GM19467 (cell line): ENCODE data around the gene WFIKKN1.

Experiments used
- ATAC-seq: cut with Tn5 transposase; IDR thresholded peaks from one replicate; pipeline ENCODE4 v1.9.1; 2021; ENCODE audit warnings: mild to moderate bottlenecking, moderate library complexity; ENCODE audit not compliant: unreplicated experiment

WFIKKN1 gene

DNA sequence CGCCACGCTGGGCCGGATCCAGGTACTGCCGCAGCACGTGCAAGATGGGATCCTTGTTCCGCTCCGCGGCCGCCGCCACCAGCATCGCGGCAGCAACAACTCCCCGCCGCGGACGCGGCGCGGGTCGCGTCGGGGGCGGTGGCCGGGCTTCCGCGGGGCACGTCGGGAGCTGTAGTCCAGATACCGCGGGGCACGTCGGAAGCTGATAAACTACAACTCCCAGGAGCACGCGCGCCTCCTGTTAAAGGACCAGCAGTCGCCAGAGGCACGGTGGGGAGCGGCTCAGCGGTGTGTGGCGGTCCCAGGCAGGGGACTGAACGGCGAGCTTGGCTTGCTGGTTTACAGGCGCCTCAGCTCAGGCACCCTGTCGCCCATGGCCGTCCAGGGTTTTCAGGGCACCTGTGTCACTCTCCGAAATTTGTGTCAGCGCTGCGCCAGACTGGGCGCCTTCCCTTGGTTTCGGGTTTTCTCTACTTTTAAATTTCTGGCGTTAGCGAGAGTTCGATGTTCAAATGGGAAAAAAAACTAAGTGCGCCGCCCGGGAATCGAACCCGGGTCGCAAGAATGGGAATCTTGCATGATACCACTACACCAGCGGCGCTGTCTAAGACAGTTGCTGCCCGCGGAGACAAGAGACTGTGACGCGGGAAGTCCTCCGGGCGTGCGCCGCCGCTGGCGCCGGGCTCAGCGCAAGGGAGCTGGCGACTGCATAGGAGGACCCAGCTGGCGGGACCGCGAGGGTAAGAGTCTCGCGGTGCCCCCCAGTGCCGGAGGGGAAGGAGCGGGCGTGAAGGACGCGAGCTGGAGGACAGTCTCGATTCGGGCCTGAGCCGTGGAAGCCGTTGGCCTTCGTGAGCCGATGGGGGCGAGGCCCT, 5.7 kb downstream of the WFIKKN1 start, which contains the start of gene METTL26:
METTL26 (minus strand) TSS at position 100 of the 875 bp plus-strand sequence; CDS start at position 85, 15 bp downstream.
- ATAC-seq: peak; percentile 64

DNA sequence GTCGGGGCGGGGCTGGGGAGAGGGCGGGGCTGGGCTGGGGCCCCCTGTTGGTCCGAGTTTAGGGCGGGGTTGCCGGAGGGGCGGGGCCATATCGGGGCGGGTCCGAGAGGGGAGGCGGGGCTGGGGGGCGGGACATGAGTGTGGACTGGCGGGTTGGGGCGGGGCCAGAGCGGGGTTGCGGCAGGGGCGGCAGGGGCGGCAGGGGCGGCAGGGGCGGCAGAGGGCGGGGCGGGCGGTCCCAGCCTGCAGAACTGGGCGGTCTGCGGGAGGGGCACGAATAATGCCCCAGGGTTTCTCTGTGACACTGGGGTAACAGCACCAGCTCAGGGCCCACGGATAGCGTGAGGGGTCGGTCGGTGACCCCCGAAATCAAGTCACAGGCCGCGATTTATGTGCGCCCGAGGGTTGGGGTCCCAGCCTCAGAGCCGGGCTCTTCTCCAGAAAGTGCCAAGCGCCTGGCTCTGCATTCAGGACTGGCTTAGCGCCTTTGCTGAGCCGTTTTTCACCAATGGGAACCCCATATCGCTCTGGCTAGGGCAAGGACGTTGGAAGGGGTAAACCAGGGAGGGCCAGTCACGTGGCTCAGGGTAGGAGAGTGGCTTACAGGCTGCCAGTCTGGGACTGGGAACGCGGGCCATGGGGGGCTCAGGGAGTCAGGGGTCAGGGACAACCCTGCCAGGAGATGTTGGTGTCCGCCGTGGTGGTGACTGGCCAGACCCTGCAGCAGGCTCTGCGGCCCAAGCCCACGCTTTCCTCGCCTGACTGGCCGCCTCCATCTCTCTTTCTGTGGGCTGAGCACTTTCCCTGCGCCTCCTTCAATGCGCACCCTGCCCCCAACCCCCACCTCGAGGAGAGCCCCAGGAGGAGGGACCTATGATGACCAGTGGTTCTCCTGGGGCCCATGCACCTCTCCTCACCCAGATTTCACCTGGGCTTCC, 6.6 kb downstream of the WFIKKN1 start:
- no peak for ATAC-seq

DNA sequence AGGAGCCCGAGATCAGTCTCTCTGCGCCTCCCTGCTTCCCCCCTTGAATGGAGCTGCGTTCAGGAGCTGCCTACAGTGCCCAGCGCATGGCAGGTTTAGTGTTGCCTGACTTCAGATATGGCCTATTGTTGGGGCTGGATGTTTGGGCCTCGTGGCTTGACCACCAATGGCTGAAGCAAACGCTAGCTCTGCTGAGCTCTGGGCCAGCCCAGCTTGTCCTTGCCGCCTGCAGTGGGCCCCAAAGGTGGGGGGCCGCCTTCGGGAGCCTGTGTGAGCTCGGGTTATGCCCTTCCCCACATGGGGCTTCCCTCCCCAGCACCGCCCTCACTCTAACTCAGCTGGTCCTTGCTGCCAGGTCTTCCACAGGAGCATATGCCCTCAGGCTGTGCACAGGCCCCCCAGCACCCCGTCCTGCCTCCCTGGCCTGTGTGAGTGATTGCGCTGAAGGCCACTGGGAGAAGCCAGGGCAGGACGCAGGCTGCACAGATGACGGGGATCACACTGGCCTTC, 7.3 kb downstream of the WFIKKN1 start:
- ATAC-seq: no peak

DNA sequence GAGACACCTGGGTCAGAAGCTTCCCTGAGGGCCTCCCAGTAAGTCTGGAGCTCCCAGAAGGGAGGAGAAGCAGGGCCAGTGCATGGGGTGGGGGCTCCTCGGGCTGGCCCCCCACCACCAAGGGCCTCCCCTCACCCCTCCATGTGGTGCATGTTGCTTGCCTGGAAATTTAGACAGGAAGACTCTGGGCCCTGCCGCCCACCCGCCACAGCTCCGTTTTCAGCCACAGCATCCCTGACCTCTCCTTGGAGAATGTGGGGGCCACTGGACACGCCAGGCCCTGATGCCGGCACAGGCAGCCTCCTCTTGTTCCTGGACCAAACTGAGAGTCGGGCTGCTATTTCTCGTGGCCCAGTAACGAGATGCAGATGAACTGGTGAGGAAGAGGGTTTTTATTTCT, 8.1 kb downstream of the WFIKKN1 start:
- no peak for ATAC-seq

DNA sequence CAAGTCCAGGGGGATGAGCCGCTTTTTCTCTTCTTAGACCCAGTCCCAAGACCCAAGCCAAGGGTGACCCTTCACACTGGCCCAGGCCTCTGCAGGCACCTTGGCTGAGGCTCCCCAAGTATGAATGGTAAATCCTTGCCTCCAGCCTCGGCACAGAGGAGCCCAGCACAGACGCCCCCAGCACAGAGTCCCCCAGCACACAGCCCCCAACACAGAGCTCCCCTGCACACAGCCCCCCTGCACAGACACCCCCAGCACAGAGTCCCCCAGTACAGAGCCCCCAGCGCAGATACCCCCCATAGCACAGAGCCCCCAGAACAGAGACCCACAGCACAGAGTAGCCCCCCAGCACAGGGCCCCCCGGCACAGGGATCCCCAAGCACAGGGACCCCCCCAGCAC, 9.8 kb downstream of the WFIKKN1 start:
- no peak for ATAC-seq

DNA sequence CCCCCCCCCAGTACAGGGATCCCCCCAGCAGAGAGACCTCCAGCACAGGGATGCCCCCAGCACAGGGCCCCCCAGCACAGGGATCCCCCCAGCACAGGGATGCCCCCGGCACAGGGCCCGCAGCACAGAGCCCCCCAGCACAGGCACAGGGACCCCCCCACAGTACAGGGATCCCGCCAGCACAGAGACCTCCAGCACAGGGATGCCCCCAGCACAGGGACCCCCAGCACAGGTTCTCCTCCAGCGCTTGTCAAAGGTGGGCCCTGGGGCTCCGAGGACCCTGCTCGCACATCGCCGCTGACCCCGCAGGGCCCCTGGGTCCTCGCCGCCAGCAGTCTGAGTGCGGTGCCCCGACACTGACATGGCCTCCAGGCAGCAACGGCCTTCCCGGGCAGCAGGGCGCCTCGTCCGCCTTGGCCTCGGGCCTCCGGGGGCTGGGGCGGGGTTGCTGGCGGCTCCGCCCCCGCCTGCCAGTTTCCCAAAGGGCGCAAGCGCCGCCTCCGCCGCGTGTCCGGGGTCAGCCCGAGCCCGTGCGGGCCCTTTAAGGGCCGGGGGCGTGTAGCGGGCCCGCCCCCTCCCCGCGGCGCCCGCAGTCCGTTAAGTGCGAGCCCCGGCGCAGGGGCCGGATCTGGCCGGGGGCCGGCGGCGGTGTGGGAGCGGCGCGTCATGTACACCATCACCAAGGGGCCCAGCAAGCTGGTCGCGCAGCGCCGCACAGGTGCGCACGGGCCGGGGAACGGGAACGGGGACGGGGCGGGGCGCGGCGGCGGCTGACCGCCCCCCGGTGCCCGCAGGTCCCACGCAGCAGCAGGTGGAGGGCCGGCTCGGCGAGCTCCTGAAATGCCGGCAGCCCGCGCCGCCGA, 10.8 kb downstream of the WFIKKN1 start, which contains the start of gene MCRIP2:
MCRIP2 (plus strand) TSS at position 503 of the 863 bp plus-strand sequence; CDS start at position 667, 164 bp downstream.
- no peak for ATAC-seq

DNA sequence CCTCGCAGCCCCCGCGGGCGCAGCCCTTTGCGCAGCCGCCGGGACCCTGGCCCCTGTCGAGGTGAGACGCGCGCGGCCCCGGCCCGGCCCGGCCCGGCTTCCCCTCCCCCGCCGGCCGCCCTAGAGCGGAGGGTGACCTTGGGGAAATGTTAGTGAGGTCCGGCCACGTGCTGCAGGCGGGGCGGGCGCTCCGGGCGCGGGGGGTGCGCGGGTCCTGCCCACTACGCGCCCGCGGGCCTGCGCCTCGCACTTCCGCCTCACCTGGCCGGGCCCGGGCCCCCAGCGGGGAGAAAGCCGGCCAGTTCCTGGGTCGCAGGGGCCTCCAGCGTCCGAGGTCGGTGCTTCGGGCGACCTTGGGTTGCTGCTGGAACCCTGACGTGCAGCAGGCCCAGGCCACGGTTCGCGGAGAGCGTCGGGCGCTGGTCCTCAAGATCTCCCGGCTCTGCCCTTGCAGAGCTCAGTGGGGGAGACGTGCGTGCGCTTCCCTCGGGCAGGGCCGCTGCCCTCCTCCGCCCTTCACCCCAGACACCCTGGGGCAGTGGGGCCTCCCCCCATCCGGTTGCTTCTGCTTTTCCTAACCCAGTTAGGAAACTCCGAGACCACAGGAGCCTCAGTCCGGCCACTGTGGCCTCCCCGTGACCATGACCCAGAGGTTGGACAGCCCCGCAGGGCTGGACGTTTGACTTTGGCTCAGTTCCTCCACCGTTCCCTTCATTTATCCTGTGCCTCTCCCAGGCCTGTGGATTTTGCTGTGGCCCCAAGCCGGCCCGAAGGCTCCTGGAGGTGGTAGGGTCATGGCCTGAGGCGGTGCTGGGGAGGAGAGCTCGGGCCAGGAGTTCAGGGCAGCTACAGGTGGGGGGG, 11.6 kb downstream of the WFIKKN1 start:
- ATAC-seq: no peak

DNA sequence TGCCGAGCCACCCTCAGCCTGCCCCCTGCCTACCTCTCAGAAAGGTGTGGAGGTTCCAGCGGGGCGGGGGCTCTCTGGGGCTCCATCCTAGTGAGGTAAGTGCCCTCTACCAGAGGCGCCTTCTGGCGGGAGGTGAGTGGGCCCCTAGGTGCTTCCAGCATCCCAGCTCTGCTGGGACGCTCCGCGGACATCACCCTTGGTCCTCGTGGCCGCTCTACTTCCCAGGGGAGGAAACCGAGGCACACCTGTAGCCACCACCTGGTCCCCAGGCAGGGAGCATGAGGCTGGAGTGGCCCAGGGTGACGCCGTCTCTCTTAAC, 12.2 kb downstream of the WFIKKN1 start:
- ATAC-seq: no peak

DNA sequence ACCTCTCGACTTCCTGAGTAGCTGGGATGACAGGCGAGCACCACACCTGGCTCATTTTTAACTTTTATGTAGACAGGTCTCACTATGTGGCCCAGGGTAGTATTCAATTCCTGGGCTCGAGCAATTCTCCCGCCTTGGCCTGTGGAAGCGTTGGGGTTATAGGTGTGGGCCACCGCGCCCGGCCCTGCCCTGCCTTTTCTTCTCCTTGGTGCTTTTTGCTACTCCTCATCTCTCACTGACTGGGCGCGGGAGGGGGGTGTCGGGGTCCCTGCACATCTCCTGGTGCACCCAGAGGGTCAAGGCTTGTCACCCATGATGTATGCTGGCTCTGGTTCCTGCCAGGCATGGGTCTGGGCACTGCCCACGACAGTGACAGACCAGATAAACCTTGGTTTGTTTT, 13.8 kb downstream of the WFIKKN1 start:
- no peak for ATAC-seq

DNA sequence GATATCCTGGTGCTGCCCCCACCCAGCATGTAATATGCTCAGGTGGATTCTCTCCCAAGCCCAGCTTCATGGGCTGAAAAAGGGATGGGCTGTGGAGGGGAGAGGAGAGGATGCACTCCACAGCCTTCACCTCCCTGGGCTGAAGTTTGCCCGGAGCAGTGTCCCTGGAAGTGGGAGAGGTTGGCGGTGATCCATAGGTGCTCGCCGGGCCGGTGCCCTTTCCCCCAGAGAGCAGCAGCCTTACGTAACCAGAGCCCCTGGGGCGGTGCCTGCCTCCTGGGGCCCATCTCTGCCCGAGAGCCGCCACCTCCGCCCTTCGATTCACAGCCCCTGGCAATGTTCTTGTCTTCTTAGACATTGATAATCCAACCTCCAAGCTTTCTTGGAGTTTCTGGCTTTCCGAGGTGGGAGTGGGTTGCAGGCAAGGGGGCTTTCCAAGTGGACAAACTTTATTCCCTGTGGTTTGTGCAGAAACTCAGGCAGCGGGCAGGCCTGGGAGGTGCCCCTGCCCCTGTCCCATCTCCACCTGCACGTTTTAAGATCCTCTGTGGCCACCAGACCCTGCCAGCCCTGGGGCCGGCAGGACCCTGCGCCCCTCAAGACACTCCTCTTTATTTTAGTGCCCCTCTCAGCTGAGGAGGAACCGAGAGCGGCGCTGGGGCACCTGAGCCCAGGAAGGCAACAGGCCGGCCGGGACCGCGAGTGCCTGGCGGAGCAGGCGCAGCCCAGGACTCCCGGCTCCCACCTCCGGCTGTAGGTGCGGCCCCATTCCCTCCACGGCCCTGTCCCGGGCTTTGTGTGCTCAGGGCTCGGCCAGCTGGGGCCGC, 15.3 kb downstream of the WFIKKN1 start:
- no peak for ATAC-seq

DNA sequence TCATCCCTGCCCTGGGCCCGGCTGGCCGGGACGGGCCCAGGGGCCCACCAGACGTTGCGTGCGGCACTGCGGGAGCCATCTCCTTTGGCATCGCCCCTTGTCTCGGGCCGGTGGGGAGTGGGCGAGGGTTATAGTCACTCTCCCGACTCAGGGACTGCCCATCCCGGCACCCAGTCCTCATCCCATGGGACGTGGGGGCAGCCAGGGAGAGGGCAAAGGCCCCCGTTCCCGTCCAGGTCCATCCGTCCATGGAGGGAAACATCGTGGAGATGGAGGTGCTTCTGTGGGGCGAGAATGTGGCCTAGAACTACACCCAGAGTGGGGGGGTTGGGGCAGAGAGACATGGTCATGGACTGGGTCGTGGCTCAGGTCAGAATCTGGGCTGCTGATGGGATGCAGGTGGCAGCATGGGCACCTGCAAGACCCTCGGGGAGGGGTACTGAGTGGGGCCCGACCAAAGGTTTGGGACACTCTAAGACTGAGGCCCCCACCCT, 15.9 kb downstream of the WFIKKN1 start:
- ATAC-seq: no peak

DNA sequence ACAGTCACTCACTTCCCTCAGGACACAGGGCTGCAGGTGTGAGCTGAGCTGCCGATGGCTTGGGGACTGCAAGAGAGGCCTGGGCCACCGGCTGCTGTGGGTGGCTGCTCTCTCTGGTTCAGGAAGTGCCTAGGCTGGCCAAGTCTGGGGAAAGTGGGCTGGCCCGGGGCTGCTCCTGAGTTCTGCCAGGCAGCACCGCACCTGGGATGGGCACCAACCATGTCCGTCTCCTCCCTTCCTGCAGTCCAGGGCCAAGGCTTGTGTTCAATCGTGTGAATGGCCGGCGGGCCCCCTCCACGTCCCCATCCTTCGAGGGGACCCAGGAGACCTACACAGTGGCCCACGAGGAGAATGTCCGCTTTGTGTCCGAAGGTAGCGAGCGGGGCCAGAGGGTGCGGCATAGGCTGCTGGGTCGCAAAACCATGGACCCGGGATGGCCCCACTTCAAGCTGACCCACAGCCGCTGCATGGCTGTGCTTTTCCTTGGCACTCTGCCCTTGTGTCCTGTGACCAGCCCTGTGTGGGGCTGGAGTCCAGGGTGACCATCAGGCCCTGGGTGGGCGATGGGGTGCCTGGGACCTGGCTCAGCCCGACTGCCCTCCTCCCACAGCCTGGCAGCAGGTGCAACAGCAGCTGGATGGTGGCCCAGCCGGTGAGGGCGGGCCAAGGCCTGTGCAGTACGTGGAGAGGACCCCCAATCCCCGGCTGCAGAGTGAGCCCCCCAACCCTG, 16.6 kb downstream of the WFIKKN1 start:
- ATAC-seq: no peak

DNA sequence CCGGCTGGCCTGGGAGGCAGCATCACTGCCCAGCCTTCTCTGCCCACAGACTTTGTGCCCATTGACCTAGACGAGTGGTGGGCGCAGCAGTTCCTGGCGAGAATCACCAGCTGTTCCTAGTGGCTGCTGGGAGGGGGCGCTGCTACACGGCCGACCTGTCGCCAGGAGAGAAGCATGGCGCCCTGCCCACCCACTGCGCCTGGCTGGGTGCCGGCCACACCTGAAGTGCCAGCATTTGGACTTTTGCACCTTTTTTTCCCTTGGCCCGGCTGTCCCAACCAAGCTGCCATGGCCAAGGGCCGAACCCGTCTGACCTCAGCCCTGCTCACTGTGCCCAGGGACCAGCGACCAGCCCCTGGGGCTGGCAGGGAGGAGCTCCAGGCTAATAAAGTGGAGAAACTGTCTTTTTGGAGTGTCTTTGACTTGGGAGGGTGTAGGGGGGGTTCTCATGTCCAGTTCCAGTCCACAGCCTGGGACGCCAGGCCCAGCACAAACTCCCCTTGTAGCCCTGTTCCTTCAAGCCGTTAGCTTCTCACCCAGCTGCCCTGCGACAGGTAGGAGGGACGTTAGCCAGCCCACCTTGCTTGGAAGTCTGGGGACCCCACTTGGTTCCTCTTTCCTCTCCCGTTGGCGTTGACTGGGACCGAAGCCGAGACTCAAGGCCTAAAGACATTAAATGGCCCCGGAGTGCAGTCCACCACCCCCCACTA, 17.4 kb downstream of the WFIKKN1 start:
- ATAC-seq: no peak

DNA sequence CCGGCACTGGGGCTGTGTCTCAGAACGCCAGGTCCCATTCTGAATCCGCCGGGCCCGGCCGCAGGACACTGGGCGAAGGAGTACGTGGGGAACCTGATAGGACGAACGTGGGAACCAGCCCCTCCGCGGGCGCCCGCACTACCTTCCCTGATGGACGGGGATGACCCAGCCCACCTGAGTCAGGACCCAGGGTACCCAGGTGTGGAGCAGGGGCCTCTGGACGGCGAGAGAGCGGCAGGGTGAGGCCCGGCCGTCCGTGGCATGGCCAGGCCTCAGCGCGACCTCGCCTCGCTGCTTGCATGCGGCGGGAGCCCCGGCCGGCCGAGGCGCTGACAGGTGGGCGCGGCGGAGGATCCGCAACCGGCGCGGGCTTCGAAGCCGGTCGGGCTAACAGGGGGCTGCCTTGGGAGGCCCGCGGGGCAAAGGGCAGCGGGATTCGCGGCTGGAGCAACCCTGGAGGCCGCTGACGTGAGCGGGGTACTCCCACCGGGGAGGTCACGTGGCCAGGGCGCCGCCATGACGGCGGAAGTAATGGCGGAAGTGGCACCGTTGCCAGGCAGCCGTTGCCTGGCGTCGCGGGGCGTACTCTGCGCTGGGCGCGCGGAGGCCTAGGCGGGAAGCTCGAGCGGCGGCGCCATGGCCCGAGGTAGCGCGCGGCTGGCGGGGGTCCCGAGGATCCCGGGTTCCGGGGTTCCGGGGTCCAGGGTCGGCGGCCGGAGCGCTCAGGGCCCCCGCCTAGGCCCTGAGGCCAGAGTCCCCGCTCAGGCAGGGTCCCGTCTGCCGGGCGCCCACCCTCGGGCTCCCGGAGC, 18.2 kb downstream of the WFIKKN1 start, which contains the start of gene WDR90:
WDR90 (plus strand) TSS at position 585 of the 809 bp plus-strand sequence; CDS start at position 637, 52 bp downstream.
- ATAC-seq: peak; percentile 74

DNA sequence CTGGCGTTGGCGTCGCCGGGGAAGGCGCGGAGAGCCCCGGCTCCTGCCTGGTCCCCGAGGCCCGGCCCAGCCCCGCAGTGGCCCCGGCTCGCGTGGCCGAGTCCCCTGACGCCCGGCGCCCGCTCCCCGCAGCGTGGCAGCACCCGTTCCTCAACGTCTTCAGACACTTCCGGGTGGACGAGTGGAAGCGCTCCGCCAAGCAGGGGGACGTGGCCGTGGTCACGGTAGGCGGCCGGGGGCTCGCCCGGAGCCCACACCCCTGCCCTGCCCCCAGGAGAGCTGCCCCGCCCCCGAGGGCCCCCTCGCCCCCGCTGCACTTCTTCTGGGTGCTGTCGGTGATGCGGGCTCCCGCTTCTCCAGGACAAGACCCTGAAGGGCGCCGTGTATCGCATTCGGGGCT, 18.8 kb downstream of the WFIKKN1 start:
- ATAC-seq: no peak

DNA sequence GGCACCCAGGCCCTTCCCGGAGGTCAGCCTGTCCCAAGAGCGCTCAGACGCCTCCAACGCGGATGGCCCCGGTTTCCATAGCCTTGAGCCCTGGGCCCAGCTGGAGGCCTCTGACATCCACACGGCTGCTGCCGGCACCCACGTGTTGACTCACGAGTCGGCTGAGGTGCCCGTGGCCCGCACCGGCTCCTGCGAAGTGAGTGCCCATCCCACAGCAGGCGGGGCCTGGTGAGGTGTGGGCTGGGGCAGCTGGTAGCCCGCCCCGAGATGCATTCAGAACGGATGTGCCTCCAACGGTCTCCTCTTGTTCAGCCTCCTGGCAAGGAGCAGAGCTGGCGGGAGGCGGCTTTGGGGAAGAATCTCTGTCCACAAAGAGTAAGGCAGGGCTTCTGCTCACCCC, 21.1 kb downstream of the WFIKKN1 start:
- ATAC-seq: no peak
